CD8-positive, alpha-beta memory T cell (primary cell): ENCODE measurements around the gene SNAPC4. TPM values are rescaled to one million over a fixed set of nuclear protein-coding genes. Genes with fewer than 3 reads are reported as not detected.

Experiments used
- CTCF ChIA-PET: fragments of 350-600 bp; sonication (Branson Sonifier 250); formaldehyde crosslinking; loops from one replicate; lab custom pipeline; 2021; ENCODE audit warnings: antibody characterized with exemption; lab: Charles Lee
- POLR2A ChIA-PET: fragments of 350-600 bp; sonication (Branson Sonifier 250); formaldehyde crosslinking; loops from one replicate; lab custom pipeline; 2021; ENCODE audit warnings: antibody characterized with exemption; lab: Charles Lee
- DNase-seq, 5 donors: peaks; one replicate each; pipeline versions ENCODE4 v3.0.0 to v3.0.0-alpha.2; 2020 to 2022; ENCODE audit warnings: mixed read lengths in 1 of 5
- H3K27ac ChIP-seq: one replicate; pipeline ENCODE4 v1.7.0; 2013; ENCODE audit warnings: low read depth, mild to moderate bottlenecking, low read length, moderate library complexity
- H3K27me3 ChIP-seq: 2 replicates; pipeline ENCODE4 v1.7.0; 2013; ENCODE audit warnings: low read length, mild to moderate bottlenecking; ENCODE audit not compliant: insufficient read depth, poor library complexity, severe bottlenecking
- H3K36me3 ChIP-seq: 2 replicates; pipeline ENCODE4 v1.7.0; 2013; ENCODE audit warnings: mild to moderate bottlenecking, low read length, moderate library complexity; ENCODE audit not compliant: insufficient read depth
- H3K4me1 ChIP-seq: 2 replicates; pipeline ENCODE4 v1.7.0; 2013; ENCODE audit warnings: mild to moderate bottlenecking, low read length, moderate library complexity; ENCODE audit not compliant: insufficient read depth
- H3K4me3 ChIP-seq: 2 replicates; pipeline ENCODE4 v1.7.0; 2013; ENCODE audit warnings: mild to moderate bottlenecking, low read length
- H3K9me3 ChIP-seq: 2 replicates; pipeline ENCODE4 v1.7.0; 2013; ENCODE audit warnings: mild to moderate bottlenecking, low read length
- H3K27ac Mint-ChIP-seq, 8 donors: one replicate each; pipeline ENCODE4 v1.8.0; 2020 to 2021; ENCODE audit warnings: mixed read lengths in 8 of 8, mild to moderate bottlenecking in 6 of 8, inconsistent platforms in 3 of 8, moderate library complexity in 3 of 8
- H3K27me3 Mint-ChIP-seq, 2 donors: one replicate each; pipeline ENCODE4 v1.8.0; 2020 to 2021; ENCODE audit warnings: mixed read lengths in 2 of 2, mild to moderate bottlenecking in 1 of 2, moderate library complexity in 1 of 2
- H3K36me3 Mint-ChIP-seq, 3 donors: one replicate each; pipeline ENCODE4 v1.8.0; 2020 to 2021; ENCODE audit warnings: mixed read lengths in 3 of 3, inconsistent platforms in 1 of 3, mild to moderate bottlenecking in 1 of 3
- H3K4me1 Mint-ChIP-seq, 3 donors: one replicate each; pipeline ENCODE4 v1.8.0; 2020 to 2021; ENCODE audit warnings: mixed read lengths in 3 of 3, inconsistent platforms in 1 of 3, mild to moderate bottlenecking in 1 of 3
- H3K4me3 Mint-ChIP-seq, 7 donors: one replicate each; pipeline ENCODE4 v1.8.0; 2020 to 2021; ENCODE audit warnings: mixed read lengths in 7 of 7, mild to moderate bottlenecking in 6 of 7, moderate library complexity in 4 of 7, inconsistent platforms in 2 of 7
- H3K9me3 Mint-ChIP-seq, 5 donors: one replicate each; pipeline ENCODE4 v1.8.0; 2020 to 2022; ENCODE audit warnings: mixed read lengths in 5 of 5, mild to moderate bottlenecking in 3 of 5, moderate library complexity in 2 of 5, inconsistent platforms in 1 of 5
- polyA plus RNA-seq: library from polyadenylated mRNA; unstranded; fragments of 300-500 nt; fragmentation: Illumina TruSeq; gene quantifications from one replicate; pipeline ENCODE4 v1.2.3, GENCODE V29; 2021
- total RNA-seq, 2 experiments: library from RNA; stranded (reverse); gene quantifications; one replicate each; pipeline ENCODE4 v1.2.3, GENCODE V29; 2021

Gene SNAPC4
- total and polyA plus RNA-seq, 3 experiments from 2014 or later = 2.6 to 23.6 (median 22.1) TPM

DNA sequence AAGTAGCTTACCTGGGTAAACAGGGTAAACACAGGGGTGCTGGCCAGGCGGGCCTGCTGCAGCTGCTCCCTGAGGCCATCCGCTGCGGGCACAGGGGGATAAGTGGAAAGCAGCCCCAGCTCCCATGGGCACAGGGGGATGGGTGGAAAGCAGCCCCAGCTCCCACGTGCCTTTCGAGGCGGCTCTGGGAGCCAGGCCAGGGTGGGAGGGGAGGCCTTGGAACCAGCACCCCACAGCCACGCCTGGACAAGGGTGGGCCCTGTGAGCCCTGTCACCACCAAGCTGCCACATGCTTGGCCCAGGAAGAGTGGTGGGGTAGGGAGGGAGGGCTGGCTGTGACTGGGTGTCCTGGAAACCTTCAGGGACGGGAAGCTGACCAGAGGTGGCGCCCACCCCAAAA is 18.7 kb downstream of the SNAPC4 start:
- H3K27ac ChIP-seq = no peak overlapping the region
- H3K4me3 ChIP-seq = no peak overlapping the region
- peaks cover 21% of the 10 kb centered on the region for H3K4me1 ChIP-seq
- Mint-ChIP-seq H3K4me1 (peaks cover 19 to 25% (median 24%) of the 10 kb centered on the region in 3 donors), H3K4me3 (no peak overlapping the region), H3K36me3 (peaks cover 4 to 48% (median 8%) of the 10 kb centered on the region in 3 donors), H3K9me3 (no peaks in the 10 kb centered on the region), H3K27ac (no peak overlapping the region), H3K27me3 (no peaks in the 10 kb centered on the region)
- ChIA-PET POLR2A (no interaction called here), CTCF (no interaction called here)
- H3K36me3 ChIP-seq = no peaks in the 10 kb centered on the region
- no peaks in the 10 kb centered on the region for H3K27me3 ChIP-seq
- no peak for DNase-seq
- no peaks in the 10 kb centered on the region for H3K9me3 ChIP-seq

DNA sequence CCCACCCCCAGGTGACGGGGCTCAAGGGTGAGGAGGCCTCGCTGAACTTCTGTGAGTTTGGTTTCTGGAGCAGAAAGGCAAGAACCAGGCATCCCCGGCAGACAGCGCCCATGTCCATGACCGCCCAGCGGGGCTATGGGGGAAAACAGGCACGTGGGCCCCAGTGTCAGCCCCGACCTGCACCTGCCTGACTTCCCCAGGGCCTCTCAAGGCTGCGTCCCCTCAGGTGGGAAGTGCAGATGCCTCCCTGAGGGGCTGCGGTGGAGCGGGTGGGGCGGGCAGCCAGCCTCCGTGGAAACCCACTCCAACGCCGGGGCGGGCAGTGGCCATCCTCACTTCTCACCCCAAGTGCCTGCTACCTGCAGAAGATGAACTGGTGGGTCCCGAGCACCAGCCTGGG is 19.6 kb downstream of the SNAPC4 start:
- CTCF ChIA-PET = no interaction called here
- Mint-ChIP-seq H3K4me1 (peaks cover 9 to 16% (median 16%) of the 10 kb centered on the region in 3 donors), H3K36me3 (peaks cover 4 to 43% (median 6%) of the 10 kb centered on the region in 3 donors), H3K27me3 (no peaks in the 10 kb centered on the region), H3K4me3 (no peak overlapping the region), H3K27ac (peak overlapping the region in 1 of 8 donors; percentile 41), H3K9me3 (no peaks in the 10 kb centered on the region)
- no peak overlapping the region for H3K27ac ChIP-seq
- no peaks in the 10 kb centered on the region for H3K36me3 ChIP-seq
- no peak overlapping the region for H3K4me3 ChIP-seq
- H3K27me3 ChIP-seq = no peaks in the 10 kb centered on the region
- peaks cover 12% of the 10 kb centered on the region for H3K4me1 ChIP-seq
- no peak for DNase-seq
- POLR2A ChIA-PET = no interaction called here
- no peaks in the 10 kb centered on the region for H3K9me3 ChIP-seq

DNA sequence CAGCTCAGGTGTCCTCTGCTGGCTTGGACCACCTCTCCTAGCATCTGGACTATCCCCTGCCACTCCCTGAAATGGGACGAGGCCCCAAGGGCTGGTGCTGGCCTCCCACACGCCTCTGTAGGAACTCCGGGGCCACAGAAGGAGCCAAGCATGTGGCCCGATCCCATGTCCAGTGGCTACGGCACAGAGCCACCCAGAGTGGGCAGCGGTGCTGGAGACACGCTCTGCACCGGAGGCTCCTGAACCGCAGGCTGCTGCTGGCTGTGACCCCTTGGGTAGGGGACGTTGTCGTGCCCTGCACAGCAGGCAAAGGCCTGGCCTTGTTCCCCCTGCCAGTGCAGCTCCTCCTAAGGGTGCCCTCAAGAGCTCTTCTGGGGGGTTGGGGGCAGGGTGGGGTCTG is 20.1 kb downstream of the SNAPC4 start:
- H3K27me3 ChIP-seq = no peaks in the 10 kb centered on the region
- H3K9me3 ChIP-seq = no peaks in the 10 kb centered on the region
- H3K36me3 Mint-ChIP-seq = peaks cover 4 to 41% (median 4%) of the 10 kb centered on the region in 3 donors
- no peaks in the 10 kb centered on the region for H3K27me3 Mint-ChIP-seq
- no peaks in the 10 kb centered on the region for H3K36me3 ChIP-seq
- no peak for DNase-seq
- no peak overlapping the region for H3K27ac Mint-ChIP-seq
- H3K4me3 ChIP-seq = no peak overlapping the region
- H3K4me3 Mint-ChIP-seq = no peak overlapping the region
- H3K9me3 Mint-ChIP-seq = no peaks in the 10 kb centered on the region
- peaks cover 8% of the 10 kb centered on the region for H3K4me1 ChIP-seq
- H3K27ac ChIP-seq = no peak overlapping the region
- POLR2A ChIA-PET = no interaction called here
- peaks cover 4 to 11% (median 11%) of the 10 kb centered on the region in 3 donors for H3K4me1 Mint-ChIP-seq
- CTCF ChIA-PET = no interaction called here

DNA sequence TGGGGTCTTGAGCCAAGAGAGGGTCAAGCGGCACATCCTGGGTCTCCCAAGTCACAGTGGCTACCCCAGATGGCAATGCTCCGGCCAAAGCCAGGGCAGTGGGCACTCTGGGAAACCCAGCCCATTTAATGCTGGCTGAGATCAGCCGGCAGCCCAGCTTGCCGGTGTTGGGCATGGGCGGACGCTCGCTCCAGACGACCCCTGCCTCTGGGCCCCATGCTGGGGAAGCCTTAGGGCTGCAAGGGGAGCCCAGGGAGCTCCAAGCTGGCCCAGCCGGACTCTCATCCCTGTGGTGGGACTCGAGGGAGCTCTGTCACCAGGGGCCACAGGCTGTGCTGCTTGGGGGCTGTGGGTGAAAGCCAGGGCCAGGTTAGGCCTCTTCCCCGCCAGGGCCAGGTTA is 20.6 kb downstream of the SNAPC4 start:
- POLR2A ChIA-PET = no interaction called here

DNA sequence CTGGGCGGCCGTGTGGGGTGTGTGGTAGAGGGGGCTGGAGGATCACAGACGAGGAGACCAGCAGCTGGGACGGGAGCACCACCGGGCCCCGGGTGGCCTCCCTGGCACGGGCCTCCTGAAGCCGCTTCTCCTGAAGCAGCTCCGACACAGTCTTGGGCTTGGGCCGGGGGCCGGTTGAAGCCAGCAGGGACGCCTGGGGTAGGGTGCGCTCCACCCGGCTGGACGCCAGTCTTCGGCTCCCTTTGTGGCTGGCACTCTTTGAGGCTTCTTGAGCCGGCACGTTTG is 21.0 kb downstream of the SNAPC4 start:
- DNase-seq = no peak
- no peaks in the 10 kb centered on the region for H3K27me3 ChIP-seq

More for the DNA sequence above, 20.6 kb downstream of the SNAPC4 start:
- Mint-ChIP-seq H3K4me1 (peaks cover 0 to 6% (median 6%) of the 10 kb centered on the region in 3 donors), H3K4me3 (no peak overlapping the region), H3K9me3 (no peaks in the 10 kb centered on the region), H3K27me3 (no peaks in the 10 kb centered on the region), H3K36me3 (peaks cover 0 to 36% (median 0%) of the 10 kb centered on the region in 3 donors), H3K27ac (peak overlapping the region in 1 of 8 donors; percentile 14)
- CTCF ChIA-PET = no interaction called here
- Histone ChIP-seq H3K27ac (no peak overlapping the region), H3K4me1 (peaks cover 3% of the 10 kb centered on the region), H3K4me3 (no peak overlapping the region), H3K9me3 (no peaks in the 10 kb centered on the region), H3K36me3 (no peaks in the 10 kb centered on the region), H3K27me3 (no peaks in the 10 kb centered on the region)
- DNase-seq = no peak

DNA sequence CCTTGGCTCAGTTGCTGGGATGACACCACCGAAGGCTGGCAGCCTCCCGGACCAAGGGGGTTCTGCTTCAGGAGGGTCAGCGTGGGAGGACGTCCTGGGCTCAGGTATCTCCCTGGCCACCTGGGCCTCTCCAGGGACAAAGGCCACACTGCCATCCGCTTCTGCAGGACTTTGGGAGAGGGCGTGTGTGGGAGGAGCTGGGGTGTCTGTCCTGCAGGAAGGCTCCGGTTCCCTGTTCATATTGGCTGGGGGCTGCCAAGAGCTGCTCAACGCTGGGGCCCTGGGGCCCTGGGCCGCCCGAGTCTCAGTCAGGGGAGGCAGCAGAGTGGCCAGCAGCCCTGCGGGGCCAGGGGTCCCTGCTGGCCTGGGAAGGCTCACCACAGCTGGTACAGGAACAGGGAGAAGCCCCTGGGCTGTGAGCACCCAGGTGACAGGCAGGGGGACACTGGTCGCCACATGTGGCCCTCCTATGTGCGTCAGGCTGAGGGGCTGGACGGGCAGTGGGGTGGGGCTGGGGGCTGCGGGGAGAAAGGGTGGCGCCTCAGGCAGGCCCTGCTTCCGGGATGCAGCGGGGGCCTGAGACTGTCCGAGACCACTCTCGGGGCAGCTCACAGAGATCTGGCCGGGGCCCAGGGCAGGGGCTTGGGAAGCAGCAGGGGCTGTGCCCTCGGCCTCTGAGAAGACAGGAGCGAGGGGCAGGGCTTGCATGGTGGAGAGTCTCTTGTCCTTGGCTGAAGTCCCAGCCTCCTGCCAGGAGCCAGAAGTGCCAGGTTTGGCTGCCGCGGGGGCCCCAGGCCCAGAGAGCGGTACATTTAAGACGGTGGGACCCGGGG is 21.6 kb downstream of the SNAPC4 start:
- Histone ChIP-seq H3K27ac (no peak overlapping the region), H3K36me3 (no peaks in the 10 kb centered on the region), H3K27me3 (no peaks in the 10 kb centered on the region), H3K4me1 (no peaks in the 10 kb centered on the region), H3K9me3 (no peaks in the 10 kb centered on the region), H3K4me3 (no peak overlapping the region)
- CTCF ChIA-PET = no interaction called here
- Mint-ChIP-seq H3K4me3 (no peak overlapping the region), H3K36me3 (peaks cover 0 to 27% (median 0%) of the 10 kb centered on the region in 3 donors), H3K9me3 (no peaks in the 10 kb centered on the region), H3K27ac (no peak overlapping the region), H3K27me3 (no peaks in the 10 kb centered on the region), H3K4me1 (no peaks in the 10 kb centered on the region)
- DNase-seq = peak in 1 of 5 donors; percentile 50
- POLR2A ChIA-PET = no interaction called here

More for the DNA sequence above, 21.0 kb downstream of the SNAPC4 start:
- no peaks in the 10 kb centered on the region for H3K9me3 ChIP-seq
- Mint-ChIP-seq H3K27ac (no peak overlapping the region), H3K4me1 (peaks cover 0 to 1% (median 1%) of the 10 kb centered on the region in 3 donors), H3K9me3 (no peaks in the 10 kb centered on the region), H3K27me3 (no peaks in the 10 kb centered on the region), H3K4me3 (no peak overlapping the region), H3K36me3 (peaks cover 0 to 32% (median 0%) of the 10 kb centered on the region in 3 donors)
- H3K36me3 ChIP-seq = no peaks in the 10 kb centered on the region
- no peak overlapping the region for H3K4me3 ChIP-seq
- no peak overlapping the region for H3K27ac ChIP-seq
- ChIA-PET POLR2A (no interaction called here), CTCF (no interaction called here)
- H3K4me1 ChIP-seq = no peaks in the 10 kb centered on the region

DNA sequence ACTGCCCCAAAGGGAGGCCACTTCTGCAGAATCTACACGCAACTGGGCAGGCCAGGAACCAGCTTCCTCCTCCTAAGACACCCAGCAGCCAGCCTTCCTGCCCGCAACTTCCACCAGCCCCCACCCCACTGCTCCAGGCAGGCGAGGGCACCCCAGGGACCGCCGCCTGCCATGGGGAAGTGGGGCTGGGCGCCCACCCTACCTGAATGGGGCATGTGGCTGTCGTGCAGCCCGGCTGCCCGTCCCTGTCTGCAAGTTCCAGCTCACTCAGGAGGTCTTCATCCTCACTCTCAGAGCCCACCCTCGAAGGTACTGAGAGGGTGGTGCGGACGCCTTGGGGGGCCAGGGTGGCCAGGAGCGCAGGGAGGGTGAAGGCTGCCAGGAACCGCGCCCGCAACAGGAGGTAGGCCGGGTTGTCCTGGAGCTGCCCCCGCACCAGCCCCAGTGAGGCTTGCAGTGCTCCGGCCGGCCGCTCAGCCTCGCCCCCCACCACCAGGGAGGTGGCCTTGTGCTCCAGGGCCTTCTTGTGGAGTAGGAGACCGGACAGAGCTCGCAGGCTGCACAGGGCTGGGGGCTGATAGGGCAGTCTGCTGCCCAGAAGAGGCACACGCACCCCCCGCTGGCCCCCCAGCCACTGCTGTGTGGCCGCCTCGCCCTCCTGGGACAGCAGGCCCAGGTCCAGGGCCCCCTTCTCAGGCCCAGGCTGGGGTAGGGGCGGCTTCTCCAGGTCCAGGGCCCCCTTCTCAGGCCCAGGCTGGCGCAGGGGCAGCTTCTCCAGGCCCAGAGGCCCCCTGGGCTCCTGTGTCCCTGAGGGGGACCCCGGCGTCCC is 22.4 kb downstream of the SNAPC4 start:
- no peaks in the 10 kb centered on the region for H3K4me1 Mint-ChIP-seq
- H3K4me3 ChIP-seq = no peak overlapping the region
- no peaks in the 10 kb centered on the region for H3K9me3 Mint-ChIP-seq
- no peaks in the 10 kb centered on the region for H3K27me3 ChIP-seq
- H3K9me3 ChIP-seq = no peaks in the 10 kb centered on the region
- H3K4me1 ChIP-seq = no peaks in the 10 kb centered on the region
- H3K4me3 Mint-ChIP-seq = no peak overlapping the region
- no peak for DNase-seq
- H3K36me3 Mint-ChIP-seq = peaks cover 0 to 23% (median 0%) of the 10 kb centered on the region in 3 donors
- H3K36me3 ChIP-seq = no peaks in the 10 kb centered on the region
- no peak overlapping the region for H3K27ac Mint-ChIP-seq
- ChIA-PET POLR2A (no interaction called here), CTCF (no interaction called here)
- no peaks in the 10 kb centered on the region for H3K27me3 Mint-ChIP-seq
- H3K27ac ChIP-seq = no peak overlapping the region

DNA sequence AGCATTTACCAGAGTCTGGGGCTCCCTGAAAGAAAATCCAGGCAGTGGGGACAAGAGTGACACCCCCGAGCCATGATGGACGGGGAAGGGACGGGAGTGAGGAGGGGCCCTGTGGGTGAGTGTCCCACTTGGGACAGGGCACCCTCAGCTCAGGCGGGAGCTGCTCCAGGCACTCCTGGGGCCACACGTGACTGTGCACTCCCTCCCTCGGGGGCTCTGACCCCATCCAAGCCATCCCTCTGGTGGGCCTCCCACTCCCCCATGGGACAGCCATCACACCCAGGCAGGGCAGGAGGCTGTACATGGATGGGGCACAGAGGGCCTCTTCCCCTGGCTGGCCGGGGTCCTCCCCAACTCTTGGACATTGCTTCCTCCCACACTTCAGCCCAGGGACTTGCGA is 23.5 kb downstream of the SNAPC4 start:
- Histone ChIP-seq H3K4me1 (no peaks in the 10 kb centered on the region), H3K4me3 (no peak overlapping the region), H3K9me3 (no peaks in the 10 kb centered on the region), H3K27me3 (no peaks in the 10 kb centered on the region), H3K36me3 (no peaks in the 10 kb centered on the region), H3K27ac (no peak overlapping the region)
- ChIA-PET POLR2A (no interaction called here), CTCF (no interaction called here)
- Mint-ChIP-seq H3K27ac (peak overlapping the region in 1 of 8 donors; percentile 75), H3K4me1 (no peaks in the 10 kb centered on the region), H3K36me3 (peaks cover 0 to 15% (median 0%) of the 10 kb centered on the region in 3 donors), H3K4me3 (no peak overlapping the region), H3K27me3 (no peaks in the 10 kb centered on the region), H3K9me3 (no peaks in the 10 kb centered on the region)
- DNase-seq = no peak
